HG03196 (cell line): Measurements from ENCODE around the gene KDM5B.
"Not testable (repeated sequence)": the region's sequence is repeated elsewhere in the genome, so short reads cannot be mapped to it uniquely, and the experiment has no call there.

Source experiments
- ATAC-seq: cut with Tn5 transposase; IDR thresholded peaks from one replicate; pipeline ENCODE4 v1.9.1; 2021; ENCODE audit not compliant: unreplicated experiment

KDM5B gene

DNA sequence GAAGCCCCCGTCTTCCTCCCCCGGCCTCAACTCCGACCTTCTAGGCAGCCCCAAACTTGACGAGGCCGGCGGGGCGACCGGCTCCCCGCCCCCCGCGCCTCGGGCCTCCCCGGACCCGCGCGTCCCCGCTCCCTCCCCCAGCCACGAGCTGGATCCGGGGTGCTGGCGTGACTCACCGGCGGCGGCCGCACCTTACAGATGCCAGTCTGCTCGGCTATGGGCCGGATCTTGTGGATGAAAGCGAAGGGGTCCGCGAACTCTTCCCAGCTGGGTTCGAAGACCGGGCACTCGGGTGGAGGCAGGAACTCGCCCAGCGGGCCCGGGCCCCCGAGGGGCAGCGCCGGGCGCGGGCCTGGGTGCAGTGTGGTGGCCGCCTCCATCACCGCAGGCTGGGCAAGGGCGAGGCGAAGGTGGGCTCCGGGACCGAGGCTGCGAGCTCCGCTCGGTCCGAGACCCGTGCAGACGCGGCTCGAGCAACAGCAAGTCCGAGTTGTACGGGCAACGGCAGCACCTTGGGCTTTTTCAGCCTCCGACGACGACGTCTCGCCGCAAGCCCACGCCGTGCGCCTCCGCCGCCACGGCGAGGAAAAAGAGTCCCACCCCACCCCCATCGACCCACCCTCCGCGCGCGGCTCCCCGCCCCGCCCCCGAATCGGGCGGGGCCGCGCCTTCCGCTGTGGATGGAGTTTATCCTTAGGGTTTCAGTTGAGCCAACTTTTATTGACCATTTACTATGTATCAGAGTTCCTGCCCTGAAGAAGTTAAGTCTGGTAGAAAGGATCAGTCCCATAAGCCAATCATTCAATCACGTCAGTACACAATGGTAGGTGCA, at the start of gene KDM5B:
Gene KDM5B, minus strand, starts transcription at position 496 of the 832 bp plus-strand sequence. Its CDS starts 116 bp downstream, at position 380.
- ATAC-seq: no peak

DNA sequence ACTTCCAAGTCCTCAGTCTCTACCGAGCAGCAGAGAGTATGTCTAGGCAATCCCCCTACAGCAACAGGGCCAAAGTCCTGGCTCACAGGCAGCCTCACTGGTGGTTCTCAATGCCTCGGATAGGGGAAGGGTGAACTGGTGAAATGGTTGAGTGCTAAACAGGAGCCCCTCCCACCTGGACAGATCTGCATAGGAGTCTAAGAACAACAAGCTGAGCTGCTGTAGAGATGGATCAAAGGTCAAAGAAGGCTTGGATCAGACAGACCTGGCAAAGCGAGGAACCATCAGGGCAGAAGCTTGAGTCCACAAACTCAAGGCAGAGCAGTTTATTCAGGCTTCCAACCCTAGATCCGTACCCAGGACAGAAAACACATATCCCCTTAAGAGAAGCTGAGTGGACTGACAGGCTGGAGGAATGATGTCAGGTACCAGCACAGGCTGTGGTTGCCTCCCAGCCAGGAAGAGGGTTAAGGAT, 49.0 kb upstream of the KDM5B start:
- no peak for ATAC-seq

DNA sequence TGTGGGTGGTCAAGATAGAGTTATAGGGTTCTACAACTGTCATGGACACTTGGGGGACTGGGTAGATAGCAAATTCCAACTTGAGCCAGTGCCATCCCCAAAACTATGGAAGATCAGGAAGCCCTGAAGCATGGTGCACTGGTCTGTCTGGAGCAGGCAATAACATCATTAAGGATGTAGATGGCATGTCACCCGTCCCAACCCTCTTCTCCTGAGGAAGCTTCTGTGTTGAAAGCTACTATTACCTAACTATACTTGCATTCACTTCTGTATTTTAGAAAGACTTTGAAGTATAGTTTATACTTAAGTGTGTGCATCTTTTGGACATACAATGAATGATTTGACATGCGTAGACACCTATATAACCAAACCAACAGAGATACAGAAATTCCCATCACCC, 47.8 kb upstream of the KDM5B start:
- ATAC-seq: no peak

DNA sequence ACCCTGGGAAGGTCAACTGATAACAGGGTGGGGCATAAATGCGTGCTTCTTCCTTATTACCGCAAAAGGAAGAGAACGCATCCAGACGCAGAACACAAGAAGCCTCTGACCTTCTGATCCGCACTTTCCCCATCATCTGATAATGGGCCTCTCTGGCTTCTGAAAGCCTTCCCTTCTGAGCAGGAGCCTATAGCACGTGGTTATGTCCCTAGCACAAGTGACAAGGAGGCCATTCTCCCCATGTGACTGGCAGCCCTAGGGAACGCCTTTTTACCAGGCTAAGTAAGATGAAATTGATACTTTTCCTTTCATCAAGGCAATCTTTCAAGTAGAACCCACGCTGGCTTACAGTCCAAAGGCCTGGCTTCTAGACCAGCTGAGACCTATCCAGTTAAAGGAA, 46.6 kb upstream of the KDM5B start:
- no peak for ATAC-seq

DNA sequence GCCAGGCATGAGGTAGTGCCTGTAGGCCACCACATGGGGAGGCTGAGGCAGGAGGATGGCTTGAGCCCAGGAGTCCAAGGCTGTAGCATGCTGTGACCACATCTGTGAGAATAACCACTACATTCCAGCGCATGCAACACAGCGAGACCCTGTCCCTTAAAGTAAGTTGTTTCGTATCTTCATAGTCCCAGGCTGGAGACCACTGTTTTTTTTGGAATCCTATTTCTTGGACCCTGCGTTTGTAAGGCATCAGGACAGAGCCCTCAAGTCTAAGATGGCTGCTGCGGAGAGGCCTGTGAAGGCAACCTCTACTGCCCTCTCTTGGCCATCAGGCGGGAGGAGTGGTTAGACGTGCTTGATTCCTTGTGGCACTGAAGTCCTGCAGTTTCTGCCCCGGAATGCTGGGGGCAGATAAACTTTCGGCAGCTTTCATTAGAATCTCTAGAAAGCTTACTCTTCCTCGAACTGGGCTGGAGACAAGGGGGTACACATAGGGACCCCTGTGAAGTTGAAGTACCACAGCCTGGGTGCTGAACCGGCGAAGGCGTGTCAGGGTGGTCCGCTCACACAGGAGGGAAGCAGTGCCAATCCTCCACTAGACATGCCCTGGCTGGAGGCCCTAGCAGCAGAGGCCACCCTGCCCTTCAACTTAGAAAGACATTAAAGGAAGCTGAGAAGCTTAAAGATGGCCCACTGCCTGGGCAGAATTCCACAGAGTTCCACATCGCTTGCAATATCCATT, 44.1 kb upstream of the KDM5B start:
- ATAC-seq: no peak

DNA sequence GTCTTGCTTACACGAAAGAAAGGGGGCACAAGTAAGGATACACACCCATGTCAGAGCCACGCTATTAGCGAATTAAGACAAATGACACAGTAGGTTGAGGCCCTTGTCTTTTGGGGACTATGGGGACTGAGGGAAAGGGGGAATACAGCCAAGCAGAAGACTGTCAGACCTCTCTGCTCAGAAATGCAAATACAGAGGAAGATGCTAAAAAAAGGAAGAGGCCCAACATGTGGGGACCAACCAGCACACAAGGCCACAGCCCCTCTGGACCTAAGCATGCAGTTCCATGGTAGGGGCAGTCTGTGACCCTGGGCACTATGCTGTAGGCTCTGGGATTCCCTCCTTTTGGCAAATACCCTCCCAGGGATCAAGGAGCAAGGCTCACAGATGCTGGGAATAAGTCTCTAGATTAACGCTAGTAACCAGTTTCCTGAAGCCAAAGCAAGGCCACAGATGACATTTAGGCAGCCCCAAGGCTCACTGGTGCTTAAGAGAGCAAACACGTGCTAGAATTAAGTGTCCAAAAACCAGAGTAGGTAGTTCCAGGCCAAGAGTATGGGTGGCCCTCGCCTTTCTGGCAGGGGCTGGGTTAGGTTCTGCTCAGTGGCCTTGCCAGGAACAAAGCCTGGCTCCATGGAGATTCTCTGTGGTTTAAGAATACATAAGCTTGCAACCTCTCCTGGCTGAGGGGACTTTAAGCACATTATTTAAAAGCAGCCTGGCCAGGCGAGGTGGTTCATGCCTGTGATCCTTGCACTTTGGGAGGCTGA, 42.6 kb upstream of the KDM5B start:
- no peak for ATAC-seq

DNA sequence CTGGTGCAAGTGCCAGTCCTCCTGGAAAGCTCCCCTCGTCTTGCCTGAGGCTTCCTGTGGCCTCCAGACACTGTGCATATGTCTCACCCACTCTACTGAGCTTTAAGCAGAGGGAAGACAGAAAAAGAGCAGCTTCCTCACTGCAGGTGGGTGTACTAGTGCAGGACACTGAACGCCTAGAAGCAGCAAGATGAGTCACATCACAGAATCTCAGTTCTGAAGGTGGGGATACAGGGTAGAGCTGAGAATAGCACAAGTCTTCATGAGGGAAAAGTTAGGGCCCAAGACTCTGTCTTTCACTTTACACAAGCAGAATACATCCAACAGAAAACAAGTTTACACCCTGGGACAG, 39.9 kb upstream of the KDM5B start:
- peak; percentile 54 for ATAC-seq

DNA sequence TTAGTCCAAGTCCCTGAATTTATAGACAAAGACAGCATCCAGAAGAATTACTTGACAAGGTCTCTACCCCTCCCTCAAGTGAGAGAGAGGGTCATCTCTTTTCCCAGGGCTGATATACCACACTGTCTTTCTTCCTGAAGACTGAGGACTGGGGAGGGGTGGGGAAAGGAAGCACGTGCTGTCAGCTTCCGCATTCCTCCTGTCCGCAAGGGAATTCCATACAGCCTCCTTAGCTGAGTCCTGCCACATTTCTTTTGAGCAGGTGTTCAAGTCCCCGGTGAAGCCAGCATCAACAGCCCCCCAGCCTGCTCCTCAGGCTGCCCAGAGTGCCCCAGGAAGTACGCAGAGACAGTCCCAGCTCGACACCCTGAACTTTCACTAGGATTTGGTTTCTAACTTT, 36.7 kb upstream of the KDM5B start:
- no peak for ATAC-seq

DNA sequence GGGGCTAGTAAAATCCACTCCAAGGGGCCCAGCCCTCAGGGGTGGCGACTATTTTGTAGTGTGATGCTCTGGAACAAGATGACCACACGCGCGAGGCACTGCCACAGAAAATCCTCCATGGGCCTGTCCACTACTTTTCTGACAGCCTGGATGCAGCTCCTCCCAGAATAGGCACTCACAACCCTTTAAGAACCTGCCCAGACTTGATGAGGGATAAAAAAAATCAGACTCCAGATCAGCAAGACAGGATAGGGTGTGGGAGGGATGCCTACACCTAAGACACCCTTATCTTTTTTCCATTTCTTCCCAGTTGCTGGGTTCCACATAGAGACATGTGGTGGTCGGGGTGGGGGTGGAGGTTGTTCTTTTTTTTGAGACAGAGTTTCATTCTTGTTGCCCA, 36.0 kb upstream of the KDM5B start:
- no peak for ATAC-seq

DNA sequence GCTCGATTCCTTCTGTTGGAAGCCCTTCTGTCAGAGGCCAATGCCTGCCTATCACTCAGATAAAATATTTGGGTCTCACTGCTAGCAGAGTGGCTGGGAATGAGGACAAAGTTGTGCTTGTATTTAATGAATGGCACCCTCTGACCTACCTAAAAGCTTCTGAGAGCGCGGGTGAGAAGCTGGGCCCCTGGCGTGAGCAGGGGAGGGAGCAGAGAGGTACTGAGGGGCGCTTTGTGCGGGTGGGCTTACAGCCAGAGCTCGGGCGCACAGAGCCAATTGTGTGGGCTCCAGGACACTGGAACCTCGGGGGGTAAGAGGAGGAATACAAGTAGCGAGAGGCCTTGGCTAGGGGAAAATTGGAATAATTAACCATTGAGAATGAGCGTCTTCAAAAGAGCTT, 34.9 kb upstream of the KDM5B start:
- ATAC-seq: no peak

DNA sequence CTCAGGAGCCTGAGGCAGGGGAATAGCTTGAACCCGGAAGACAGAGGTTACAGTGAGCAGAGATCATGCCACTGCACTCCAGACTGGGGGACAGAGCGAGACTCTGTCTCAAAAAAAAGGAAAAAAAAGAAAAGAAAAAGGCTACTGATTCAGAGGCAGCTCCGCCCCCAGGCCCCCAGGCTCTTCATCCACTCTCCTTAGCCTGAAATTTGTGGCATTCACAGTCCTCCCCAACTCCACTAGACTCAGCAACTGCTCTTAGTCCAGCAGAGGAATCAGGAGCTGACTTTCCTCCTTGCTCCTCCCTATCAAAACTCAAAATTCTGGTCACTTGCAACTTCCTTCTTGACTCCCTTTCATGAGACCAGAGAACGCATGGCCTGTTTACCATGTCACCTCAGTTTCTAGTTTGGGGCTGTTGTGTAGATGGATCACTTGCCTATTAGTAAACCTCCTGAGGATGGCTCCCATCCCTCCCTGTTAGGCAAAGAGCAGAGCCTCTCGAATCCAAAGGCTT, 29.6 kb upstream of the KDM5B start:
- no peak for ATAC-seq

DNA sequence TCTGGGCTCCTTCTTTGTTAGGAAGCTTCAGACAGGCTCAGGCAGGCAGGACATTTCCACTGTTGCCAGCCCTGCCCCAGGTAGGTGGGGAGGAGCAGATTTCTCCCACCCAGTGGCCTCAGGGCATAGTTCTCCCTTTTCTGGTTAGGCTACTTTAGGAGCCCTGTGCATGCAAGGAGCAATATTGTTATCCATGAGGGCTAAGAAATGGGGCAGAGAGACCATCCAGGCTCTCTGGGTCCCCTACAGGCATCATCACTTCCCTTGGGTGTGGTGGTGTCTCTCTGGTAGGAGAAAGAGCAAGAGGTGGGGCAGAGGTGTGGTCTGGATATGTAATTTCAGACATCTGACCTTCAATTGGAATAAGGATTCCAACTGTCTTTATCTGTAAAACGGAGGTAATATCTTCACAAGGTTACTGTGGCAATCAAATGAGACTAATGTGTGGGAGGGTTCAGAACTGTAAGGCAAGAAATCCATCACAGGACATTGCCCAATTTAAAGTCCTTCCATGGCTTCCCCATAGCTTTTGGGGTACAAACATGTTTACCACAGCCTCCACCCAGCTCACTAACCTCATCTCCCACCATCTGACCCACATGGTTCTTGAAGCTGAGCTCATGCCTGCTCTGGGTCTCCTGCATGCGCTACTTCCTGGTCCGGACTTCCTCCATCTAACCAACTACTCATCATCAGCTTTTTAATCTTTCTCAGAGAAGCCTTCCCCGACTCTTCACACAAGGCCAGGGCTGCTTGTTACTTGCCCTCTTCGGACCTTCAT, 28.6 kb upstream of the KDM5B start:
- ATAC-seq: no peak

DNA sequence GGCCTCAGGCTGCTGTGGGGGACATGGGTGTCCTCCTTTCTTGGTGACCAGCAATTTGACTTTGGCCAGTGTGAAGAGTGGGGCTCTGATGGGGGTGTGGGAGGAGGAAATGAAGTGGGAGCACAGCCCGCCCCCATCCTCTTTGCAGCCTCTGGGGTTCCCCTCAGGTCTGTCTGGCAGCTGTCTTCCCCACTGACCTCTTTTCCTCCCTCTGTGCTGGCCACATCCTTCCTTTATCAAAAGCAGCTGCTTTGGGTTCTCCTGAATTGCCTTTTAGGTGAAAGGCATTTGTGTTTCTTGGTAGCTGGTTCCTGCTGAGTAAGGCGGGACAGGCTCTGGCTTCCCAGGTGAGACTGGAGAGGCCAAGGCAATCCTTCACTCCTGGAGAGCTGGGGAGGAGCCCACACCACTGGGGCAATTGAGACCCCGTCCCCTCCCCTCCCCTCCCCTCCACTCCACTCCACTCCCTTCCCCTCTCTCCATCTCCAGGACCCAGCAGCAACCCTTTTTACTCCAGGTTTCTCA, 27.4 kb upstream of the KDM5B start:
- no peak for ATAC-seq

DNA sequence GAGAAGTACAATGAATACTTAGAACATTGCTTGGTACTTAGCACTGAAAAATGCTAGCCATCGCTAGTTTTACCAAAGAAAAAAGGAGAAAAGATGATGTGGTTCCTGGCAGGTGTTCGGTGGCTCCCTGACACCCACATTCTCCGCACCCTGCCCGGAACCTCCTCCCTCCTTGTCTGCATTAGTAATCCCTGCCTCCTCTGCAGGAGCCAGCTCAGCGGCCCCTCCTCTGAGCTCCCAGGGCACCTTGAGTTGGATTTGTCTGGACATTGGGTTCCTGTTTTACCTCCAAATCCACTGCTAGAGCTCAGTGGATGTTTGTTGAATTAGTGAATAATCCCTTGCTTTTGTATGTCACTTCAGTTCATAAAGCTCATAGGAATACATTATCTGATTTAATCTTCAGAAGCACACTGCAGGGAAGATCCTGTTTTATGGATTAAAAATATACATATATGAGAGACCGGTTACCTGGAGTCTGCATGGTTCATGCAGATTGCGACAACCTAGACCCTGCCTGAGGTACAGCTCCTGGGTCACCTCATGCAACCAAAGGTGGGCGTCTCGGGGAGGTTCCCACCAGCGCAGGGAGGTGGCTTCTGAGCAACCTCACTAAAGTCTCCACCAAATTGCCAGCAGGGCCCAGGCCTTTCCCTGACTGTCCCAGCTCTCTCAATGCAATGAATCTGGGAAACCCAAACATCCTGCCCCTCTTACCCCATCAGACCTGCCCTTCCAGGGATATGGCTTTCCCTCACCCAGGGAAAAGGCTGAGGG, 26.7 kb upstream of the KDM5B start:
- no peak for ATAC-seq

DNA sequence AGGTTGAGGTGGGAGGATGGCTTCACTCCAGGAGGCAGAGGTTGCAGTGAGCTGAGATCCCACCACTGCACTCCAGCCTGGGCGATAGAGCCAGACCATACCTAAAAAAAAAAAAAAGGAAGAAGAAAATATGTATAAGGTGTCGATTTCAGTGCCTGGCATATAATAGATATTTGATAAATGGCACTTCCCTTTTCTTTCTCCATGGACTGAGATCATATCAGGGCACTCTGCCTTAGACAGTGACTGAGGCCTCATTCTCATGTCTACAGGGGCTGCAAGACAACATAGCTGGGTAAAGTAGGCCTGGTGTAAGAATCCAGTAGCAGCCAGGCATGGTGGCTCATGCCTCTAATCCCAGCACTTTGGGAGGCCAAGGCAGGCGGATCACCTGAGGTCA, 23.7 kb upstream of the KDM5B start:
- ATAC-seq: no peak

DNA sequence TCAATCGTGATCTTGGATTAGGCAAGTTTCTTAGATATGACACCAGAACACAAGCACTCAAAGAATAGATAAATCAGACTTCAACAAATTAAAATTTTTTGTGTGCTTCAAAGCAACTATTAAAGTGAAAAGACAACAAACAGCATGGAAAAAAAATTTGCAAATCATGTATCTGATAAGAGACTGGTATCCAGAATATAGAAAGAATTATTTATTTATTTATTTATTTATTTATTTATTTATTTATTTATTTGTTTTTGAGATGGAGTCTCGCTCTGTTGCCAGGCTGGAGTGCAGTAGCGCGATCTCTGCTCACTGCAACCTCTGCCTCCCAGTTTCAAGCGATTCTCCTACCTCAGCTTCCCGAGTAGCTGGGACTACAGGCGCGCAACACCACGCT, 21.0 kb upstream of the KDM5B start:
- ATAC-seq: not testable (repeated sequence)

DNA sequence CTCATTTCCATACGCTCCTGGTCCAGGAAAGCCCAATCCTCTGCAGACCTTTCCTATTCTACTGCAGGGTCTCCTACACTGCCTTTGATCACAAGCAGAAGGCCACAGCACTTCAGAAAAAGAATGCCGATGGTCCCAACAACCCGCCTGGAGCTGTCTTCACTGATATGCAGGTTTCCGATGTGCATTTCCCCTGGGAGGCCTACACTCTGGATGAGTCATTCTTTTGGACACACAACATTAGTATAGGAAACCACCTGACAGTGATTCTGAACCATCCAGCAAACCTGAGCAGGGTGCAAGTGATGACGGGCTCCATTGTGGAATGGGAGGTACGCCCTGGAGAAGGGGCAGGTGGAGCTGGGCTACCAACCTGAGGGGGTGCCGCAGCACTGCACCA, 17.5 kb upstream of the KDM5B start:
- no peak for ATAC-seq

DNA sequence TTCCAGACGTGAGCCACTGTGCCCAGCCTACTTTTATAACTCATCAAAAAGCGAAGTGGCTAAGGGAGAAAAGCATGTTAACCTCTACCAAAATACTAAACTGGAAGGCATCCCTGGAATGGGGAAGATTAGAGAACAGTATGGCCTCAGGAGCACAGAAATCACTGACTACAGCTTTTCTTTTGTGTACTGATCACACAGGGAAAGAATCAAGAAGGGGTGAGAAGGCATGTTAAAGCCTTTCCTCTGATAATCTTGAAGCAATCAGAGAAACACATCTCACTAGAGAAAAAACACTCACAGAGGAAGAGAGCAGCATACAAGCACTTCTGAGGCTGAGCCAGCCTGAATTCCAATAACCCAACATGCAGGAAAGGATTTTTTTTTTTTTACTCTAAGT, 13.2 kb upstream of the KDM5B start:
- no peak for ATAC-seq

DNA sequence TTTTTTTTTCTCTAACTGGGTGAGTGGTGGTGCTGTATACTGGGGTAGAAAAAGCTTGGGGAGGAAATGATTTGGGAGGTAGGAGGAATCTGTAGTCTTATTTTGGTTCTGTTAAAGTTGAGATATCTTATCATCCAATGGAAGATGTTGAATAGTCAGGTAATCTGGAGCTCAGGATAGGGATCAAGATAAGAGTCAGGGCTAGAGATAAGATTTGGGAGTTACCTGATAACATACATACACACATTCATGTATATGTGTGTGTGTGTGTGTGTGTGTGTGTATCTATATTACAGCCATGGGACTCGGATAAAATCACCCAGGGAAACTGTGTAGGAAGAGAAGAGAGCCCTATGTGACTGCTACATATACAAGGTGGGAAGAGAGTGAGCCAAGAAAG, 10.6 kb upstream of the KDM5B start:
- ATAC-seq: no peak

DNA sequence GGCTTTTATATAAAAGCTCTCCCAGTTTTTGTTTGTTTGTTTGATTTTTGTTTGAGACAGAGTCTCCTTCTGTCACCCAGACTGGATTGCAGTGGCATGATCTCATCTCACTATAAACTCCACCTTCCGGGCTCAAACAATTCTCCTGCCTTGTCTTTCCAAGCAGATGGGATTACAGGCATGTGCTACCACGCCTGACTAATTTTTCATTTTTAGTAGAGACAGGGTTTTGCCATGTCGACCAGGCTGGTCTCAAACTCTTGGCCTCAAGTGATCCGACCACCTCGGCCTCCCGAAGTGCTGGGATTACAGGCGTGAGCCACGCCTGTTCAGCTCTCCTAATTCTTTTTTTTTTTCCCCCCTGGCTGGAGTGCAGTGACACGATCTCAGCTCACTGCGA, 6.9 kb upstream of the KDM5B start:
- ATAC-seq: no peak
